ENCODE data around the gene MAPKAP1. TPM values are rescaled to one million over a fixed set of nuclear protein-coding genes. Genes with fewer than 3 reads are reported as not detected.

Gene MAPKAP1
- polyA plus RNA-seq, 3 donors, result 61.0 to 79.8 (median 69.6) TPM

DNA sequence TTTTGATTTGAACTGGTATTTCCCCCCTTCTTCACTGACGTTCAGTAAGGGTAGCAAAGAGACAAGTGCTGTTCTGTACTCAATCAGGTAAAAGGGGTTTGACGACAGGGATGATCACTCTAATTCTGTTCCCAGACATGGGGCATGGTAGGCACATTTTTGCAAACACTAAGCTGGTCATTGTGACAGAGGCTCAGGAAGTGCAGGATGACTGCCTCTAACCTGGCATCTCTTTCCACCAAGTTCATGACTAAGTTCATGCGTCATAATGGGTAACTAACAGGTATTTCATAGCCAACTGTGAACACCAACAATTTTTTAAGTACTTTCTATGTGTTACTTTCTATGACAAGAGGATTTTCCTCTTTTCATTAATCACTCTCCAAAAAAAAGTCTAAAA lies 166.5 kb downstream of the MAPKAP1 start:
- DNase-seq, result no peak

DNA sequence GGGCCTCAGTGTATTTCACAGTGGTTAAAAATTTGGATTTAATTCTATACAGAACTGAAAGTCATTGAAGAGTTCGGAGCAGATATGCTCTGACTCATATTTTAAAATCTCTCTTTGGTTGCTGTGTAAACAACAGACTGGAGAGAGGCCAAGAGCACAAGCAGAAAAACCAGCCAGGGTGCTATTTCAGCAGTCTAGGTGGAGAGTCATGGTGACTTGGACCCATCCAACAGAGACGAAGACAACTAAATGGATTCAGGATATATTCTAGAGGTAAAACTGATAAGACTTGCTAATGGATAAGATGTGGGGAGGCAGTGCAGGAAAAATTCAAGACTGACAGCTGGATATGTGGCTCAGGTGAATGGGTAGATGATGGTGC lies 168.9 kb downstream of the MAPKAP1 start:
- no peak for DNase-seq

DNA sequence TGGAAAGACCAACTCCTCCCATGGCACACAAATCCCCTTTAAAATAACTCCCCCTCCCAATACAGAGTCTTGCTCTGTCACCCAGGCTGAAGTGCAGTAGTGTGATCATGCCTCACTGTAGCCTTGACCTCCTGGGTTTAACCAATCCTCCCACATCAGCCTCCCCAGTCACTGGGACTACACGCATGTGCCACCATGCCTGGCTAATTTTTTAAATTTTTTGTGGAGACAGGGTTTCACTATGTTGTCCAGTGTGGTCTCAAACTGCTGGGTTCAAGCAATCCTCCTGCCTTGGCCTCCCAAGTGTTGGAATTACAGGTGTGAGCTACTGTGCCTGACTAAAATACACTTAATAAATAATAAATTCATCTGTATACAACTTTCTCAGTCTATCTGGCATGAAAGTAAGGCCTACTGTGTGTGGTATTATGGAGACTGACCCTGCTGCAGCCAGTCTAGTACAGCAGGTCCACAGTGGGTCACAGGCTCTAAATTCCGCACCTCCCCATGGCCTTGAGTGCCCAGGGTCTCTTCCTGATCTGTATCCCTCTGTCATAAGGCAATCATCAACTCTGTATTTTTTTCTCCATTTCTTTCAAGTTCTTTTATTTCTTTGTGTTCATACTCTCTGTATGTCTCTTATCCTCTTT lies 169.4 kb downstream of the MAPKAP1 start:
- no peak for DNase-seq

GRCh38 chr9:125536776-125537175 lies 170.2 kb downstream of the MAPKAP1 start:
- DNase-seq, result no peak

DNA sequence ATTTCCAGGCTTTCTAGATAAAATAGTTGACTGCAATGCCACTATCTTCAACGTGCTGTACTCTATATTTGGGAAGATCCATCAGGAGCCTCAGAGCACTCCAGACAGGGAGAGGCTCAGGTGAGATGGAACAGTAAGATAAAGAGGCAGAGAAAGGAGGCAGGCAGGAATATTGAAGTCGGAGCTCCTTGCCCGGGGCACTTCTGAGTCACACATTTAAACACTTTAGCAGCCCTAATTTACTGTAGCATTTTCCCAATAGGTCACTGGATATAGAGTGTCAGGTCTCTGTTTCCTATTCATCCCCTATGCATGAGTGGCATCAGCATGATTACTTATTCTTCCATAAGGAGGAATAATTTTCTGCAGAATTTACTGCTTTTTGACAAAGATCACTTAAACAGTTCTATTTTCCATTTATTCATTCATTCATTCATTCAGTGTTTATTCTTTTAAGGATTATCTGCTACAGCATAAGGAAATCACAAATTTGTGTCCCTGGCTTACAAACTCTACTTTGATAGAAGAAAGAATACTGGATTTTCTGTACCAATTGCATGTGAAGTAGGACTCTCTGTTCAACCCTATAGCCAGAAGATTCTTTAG lies 170.7 kb downstream of the MAPKAP1 start:
- no peak for DNase-seq

DNA sequence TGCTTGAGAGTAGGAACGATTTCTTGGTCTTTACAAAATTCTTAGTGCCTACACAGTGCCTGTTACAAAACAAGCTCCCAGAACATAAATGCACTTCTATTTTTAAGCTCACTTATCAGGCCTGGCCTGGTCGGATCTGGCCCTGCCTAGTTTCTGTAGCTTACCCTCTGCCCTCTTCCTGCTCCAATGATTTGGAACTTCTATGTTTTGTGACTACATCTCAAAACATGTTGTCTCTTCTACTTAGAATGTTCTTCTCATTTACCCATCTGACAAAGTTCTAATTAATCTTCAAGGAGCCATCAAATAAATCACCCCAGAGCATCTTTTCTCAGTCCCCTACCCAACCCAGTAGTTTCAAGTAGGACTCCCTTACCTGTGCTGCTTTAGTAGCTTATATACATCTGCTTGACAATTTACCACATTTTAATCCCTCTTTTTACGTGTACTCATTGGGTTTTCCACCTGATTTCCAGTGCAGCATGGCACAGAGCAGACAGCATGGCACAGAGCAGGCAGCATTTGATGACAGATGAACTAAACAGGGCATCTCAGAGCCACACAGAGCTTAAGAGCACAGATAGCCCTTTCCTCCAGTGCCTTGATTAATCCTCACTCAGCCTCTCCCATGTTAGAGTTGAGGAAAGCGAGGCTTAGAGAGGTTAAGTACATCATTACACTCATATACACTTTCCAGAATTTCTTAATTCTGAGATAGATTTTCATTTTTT lies 171.9 kb downstream of the MAPKAP1 start:
- no peak for DNase-seq

GRCh38 chr9:125532812-125533594 lies 174.0 kb downstream of the MAPKAP1 start:
- DNase-seq, result no peak

GRCh38 chr9:125532412-125532811 lies 174.6 kb downstream of the MAPKAP1 start:
- no peak for DNase-seq

- DNase-seq, result no peak
Observed at GRCh38 chr9:125529589-125530515, 177.2 kb downstream of the MAPKAP1 start.

DNA sequence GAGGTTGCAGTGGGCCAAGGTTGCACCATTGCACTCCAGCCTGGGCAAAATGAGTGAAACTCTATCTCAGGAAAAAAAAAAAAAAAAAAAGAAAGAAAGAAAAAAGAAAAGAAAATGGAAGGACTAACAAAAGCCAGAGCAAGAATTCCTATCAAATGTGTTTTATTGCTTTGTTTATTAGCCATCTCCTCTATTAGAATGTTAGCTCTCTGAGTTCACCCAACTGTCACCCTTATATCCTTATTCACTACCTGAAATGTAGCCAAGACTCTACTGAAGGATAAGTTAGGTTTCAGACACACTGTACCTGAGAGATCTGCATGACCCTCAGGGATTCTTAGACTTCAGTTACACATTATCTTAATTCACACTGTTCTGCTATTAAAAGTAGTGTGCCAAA lies 177.9 kb downstream of the MAPKAP1 start:
- DNase-seq, result no peak

DNA sequence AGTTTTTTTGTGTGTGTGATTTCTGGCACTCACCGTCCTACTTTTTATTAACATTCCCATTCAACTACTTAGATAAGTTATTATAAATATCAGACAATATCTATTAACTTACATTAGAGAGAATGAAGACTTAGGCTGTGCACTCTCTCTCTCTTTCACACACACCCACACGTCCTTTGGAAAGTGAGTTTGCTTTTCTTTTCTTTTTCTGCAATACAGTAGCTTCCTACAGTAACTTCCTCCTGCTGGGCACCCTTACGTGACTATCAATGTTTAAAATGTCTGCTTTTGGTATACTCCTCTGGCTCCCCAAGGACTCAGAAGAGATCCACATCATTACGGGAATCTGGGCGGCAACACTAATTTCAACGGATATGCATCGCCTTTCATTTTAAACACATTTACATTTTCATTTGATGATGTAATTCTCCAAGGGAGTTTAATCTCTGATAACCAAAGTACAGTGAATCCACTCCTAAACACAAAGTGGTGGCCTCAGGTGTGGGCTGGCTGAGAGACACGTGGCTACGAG lies 179.5 kb downstream of the MAPKAP1 start:
- no peak for DNase-seq

DNA sequence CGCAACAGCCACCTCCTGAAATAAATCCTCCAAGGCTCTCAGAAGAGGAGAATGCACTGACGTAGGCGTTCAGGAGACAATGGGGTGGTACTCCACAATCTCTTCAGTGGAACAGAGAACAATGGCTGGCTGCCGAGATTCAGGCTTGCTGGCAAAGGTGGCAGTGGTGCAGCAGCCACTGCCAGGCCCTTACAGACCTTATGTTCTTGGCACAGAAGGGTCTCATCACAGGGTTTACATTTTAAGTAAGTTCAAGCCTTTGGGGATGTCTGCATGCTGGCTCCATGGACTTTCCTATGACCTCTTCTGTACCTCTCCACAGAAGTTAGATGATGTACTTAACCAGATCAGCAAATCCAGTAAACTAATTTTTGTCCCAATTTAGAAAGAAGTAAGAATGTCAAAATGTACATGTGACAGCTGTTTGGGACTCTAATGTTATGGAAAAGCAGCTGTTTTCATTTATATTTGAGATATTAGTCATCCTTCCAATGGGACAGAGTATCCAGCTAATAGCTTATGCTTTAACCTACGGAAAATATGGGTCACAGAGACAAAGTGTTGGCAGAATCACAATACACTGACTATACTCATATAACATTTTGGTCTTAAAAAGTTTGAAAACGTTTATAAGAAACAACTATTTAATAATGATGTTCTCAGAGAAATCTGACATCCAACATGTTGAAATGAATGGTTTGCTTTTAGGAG lies 180.9 kb downstream of the MAPKAP1 start:
- DNase-seq, result peak; percentile 52

DNA sequence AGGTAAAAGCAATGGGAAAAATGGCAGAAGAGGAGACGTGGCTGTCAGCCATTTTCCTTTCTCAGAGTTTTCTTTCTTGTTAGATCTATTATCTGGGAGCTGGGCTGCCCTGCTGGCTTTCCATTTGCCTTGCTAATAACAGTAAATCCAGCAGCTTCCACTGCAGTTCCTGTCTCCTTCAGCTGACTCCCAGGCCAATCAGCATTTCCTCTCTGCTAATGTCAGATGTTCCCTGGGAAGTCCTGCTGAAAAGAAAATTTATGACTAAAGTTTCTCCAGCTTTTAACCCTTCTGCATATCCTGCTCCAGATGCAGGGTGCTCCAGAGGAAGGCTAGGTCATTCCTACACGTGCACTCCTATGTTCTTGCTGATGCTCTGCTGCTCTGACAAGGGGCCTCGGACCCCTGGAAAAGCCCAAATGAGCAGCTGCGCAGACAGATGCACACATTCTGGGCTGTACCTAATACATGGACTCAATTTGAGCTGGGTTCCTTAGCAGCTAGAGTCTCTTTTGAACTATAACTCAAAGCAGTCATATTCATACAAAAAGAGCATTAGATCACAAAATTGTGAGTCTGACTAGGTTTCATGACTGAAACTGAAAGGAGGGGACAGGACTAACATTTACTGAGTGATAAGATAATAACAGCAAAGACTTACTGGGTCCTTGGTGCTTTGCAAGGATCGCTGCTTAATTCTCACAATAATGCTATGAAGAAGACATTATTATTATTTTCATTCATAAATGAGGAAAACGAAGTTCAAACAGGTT lies 182.2 kb downstream of the MAPKAP1 start:
- DNase-seq, result no peak

DNA sequence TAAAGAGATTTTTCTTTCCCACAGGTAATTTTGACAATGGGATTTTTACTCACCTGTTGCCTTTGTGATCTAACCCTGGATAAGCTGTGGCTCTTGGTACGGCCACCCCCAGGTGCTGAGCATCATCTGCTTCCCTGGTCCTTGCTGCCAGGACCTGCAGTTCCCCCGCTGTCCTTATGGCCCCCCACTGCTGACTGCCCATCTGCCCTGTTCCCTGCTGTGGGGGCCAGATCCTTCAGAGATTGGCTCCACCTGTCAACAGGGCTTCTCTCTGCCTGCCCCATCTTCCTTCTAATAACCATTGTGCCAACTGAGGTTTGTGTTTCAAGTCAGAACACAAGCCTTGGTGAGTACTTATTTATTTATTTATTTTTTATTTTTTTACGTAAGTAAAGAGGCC lies 183.3 kb downstream of the MAPKAP1 start:
- DNase-seq, result no peak

DNA sequence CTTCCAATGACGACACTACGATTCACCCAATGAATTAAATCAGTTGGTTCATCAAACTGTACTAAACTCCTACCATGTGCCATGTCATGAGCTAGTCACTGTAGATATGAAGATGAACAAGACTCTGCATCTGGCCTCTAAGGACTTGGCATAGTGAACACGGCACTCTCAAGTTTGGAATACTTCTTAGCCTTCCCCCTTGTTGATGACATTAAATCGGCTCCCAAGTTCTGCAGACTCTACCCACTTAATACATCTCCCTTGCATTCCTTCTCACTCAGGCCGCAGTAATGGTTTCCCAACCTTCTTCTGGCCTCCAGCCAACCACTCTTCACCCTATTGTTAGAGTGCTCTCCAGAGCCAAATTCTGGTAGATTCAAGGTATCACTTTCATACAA lies 184.7 kb downstream of the MAPKAP1 start:
- DNase-seq, result no peak

- no peak for DNase-seq
Observed at GRCh38 chr9:125521462-125522327, 185.3 kb downstream of the MAPKAP1 start.

- DNase-seq, result no peak
Observed at GRCh38 chr9:125519734-125520133, 187.3 kb downstream of the MAPKAP1 start.

- no peak for DNase-seq
Observed at GRCh38 chr9:125517577-125517976, 189.4 kb downstream of the MAPKAP1 start.

Measured in renal pelvis (tissue), 4 donors.